Measurements from ENCODE around the gene BAIAP2.

BAIAP2 gene

GRCh38 chr17:81050645-81051625 lies 16.0 kb downstream of the BAIAP2 start:
- DNase-seq (ENCODE audit: low read depth in 2 of 2), result no peak

GRCh38 chr17:81052199-81052997 lies 17.4 kb downstream of the BAIAP2 start:
- DNase-seq (ENCODE audit: low read depth in 2 of 2), result no peak

DNA sequence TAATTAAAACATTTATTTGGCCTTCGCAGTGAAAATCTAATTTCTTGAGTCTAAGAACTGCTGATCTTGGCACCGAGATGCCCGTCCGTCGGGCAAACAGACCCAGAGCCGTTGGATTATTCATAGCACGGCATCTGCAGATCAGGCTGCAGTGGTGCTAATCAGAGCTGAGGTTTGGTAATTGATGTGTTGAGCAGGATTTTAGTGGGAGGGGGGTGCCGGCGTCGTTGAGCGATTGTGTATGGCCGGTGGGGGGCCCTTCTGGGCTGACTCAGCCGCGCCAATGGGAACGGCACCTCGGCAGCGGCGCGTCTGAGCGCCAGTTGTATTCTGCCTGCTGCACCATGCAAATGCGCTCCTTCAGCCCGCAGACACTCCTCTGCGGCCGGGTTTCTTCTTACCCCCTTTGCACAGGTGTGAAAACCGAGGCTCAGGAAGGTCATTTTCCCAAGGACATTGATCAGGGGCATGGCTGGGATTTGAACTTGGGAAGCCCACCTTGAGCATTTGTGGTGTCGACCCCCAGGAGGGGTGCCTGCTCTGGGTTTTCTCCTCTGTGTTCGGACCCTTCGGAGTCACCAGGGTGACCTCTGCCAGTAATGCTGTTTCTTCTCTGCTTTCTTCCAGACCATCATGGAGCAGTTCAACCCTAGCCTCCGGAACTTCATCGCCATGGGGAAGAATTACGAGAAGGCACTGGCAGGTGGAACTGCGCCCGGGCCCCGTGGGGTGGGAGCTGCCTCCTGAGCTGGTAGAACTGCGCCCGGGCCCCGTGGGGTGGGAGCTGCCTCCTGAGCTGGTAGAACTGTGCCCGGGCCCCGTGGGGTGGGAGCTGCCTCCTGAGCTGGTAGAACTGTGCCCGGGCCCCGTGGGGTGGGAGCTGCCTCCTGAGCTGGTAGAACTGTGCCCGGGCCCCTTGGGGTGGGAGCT lies 18.4 kb downstream of the BAIAP2 start:
- DNase-seq (ENCODE audit: low read depth in 2 of 2), result no peak

DNA sequence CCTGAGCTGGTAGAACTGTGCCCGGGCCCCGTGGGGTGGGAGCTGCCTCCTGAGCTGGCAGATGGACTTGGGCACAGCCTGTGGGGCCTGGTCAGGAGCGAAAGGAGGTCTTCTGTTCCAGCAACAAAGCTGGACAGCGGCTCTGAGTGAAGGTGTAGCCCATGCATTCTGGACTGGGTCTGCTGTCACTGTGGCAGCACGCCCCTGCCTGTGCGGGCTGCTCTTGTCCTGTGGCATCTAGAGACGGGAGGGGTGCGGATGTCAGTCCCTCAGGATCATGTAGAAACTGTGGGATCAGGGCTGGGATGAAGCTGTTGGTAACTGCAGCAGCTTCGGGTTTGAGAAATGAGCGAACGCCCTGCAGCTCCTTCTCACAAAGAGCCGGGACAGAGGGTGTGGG lies 19.4 kb downstream of the BAIAP2 start:
- DNase-seq (ENCODE audit: low read depth in 2 of 2), result no peak

- no peak for DNase-seq (ENCODE audit: low read depth in 2 of 2)
Observed at GRCh38 chr17:81054881-81055370, 20.0 kb downstream of the BAIAP2 start.

- no peak for DNase-seq (ENCODE audit: low read depth in 2 of 2)
Observed at GRCh38 chr17:81056312-81056711, 21.4 kb downstream of the BAIAP2 start.

GRCh38 chr17:81057079-81057730 lies 22.3 kb downstream of the BAIAP2 start:
- no peak for DNase-seq (ENCODE audit: low read depth in 2 of 2)

DNA sequence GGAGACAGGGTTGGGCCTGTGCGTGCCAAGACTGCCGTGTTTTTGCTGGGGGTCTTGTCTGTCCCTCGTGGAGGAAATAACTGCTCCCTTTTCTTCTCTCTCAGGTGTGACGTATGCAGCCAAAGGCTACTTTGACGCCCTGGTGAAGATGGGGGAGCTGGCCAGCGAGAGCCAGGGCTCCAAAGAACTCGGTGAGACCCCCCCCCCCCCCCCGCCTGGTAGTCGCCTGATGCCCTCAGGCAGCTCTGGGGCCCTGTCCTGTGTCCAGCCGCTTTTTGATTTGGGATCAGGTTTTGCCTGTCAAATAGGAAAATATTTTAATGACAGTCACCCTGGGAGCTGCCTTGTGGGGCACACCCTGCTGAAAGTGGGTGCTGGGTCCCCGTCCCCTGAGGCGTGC lies 22.8 kb downstream of the BAIAP2 start:
- no peak for DNase-seq (ENCODE audit: low read depth in 2 of 2)

DNA sequence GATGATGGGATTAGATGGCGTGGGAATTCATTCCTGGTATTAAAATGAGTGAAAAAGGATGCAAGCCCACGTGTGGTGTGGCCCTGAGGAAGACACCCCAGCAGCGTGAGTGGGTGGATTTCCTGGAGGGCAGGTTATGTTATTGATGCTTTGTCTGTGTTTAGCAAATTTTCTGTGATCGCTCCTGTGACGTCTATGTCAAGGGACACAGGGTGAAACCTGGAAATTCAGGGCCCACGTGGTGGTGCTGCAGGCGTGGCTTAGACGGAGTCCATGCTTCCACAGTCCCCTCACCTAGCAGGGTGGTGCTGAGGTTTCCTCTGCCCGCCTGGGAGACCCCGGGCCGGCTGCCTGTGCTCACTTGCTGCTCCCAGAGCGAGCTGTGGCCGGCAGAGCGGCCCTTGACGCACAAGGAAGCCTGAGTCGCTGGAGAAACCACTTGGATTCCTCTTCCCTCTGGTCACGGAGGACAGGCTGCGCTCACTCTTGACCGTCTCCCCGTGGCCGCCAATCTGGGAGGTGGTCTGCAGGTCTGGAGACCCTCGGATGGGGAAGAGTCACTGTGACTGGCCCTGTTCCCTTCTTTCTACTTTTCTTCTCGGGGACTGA lies 23.4 kb downstream of the BAIAP2 start:
- DNase-seq (ENCODE audit: low read depth in 2 of 2), result no peak

GRCh38 chr17:81059026-81059425 lies 24.1 kb downstream of the BAIAP2 start:
- no peak for DNase-seq (ENCODE audit: low read depth in 2 of 2)

GRCh38 chr17:81060416-81060815 lies 25.5 kb downstream of the BAIAP2 start:
- DNase-seq (ENCODE audit: low read depth in 2 of 2), result no peak

DNA sequence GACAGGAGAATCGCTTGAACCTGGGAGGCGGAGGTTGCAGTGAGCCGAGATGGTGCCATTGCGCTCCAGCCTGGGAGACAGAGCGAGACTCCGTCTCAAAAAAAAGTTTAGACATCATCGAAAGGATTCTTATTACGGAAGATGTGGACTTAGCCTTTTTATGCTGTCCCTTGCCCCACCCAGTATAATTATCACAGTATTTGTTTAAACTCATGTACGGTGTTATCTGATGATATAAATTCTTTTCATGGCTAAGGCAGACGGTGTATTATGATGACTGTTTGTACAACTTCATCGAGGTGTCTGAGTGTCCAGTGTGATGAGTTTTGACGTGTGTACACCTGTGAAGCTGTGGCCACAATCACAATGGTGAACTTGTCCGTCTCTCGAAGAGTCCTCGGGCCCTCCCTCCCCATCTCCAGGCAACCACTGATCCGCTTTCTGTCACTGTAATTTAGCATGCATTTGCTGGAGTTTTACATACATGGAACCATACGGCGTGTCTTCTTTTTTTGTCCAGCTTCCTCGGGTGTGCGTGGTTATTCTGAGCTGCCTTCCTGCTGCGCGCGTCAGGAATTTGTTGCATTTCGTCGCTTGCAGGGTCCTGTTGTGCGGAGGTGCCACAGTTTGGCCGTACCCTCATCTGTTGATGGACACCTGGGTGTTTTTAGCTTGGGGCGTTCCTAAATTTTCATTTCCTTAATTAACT lies 26.2 kb downstream of the BAIAP2 start:
- no peak for DNase-seq (ENCODE audit: low read depth in 2 of 2)

GRCh38 chr17:81062014-81062780 lies 27.2 kb downstream of the BAIAP2 start:
- DNase-seq (ENCODE audit: low read depth in 2 of 2), result no peak

DNA sequence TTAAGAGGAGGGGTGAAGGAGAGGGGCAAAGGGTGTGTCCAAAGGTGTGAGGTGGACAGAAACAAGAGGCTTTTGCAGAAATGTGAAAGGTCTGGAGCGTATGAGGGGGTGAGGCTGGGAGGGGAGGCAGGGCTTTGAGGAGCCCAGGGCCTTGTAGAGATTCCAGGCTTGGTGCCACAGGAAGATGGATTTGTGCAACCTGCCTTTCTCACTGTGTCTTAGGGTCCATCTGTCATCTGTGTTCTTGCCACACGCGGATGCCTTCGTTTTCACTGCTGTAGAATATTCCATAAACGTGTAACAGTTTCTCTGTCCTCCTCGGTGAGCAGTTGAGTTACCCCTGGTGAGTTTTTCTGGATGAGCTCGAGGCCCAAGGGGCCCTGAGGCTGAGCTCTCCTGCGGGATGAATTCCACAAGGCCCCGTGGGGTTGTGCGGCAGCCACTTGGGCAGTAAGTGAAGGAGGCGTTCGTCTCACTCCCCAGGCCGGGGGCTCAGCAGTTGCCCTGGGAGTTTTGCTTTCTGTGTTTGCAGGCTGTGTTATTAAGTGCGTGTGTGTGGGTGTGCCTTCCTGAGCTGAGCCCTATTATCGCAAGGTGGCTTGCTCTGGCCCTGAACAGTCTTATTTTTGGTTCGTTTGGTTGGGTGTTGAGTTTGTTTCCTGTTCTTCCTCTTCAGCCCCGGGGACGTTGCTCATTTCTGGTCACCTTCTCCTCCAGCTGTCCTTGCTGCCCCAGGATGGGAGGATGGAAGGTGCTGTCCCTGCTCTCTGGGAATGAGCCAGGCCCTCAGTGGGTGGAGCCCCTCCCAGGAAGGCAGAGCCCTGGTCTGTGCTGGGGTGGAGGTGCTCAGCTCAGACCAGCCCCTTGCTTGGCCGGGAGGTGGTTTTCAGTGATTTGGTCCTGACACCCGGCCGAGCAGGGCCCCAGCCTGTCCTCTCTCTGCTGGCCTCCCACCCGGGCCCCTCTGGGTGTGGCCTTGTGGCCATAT lies 28.4 kb downstream of the BAIAP2 start:
- no peak for DNase-seq (ENCODE audit: low read depth in 2 of 2)

- no peak for DNase-seq (ENCODE audit: low read depth in 2 of 2)
Observed at GRCh38 chr17:81064678-81065475, 29.9 kb downstream of the BAIAP2 start.

DNA sequence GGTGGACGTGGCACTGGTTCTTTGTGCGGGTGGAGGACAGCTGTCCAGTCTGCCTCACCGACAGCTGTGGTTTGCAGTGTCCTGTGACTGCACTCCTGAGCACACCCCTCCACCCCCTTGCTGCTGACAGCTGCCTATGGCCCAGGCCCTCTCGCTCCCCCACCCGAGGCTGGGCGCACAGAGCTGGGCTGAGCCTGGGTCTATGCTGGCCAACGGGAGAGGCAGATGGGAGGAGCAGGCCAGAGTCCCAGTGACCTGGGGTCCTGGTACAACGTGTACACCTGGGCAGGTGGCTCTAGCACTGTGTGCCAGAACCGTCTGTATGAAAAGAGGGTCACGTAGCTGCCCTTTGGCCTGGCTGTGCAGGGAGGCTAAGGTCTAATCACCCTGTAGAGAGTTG lies 30.5 kb downstream of the BAIAP2 start:
- no peak for DNase-seq (ENCODE audit: low read depth in 2 of 2)

- no peak for DNase-seq (ENCODE audit: low read depth in 2 of 2)
Observed at GRCh38 chr17:81066072-81066471, 31.1 kb downstream of the BAIAP2 start.

Data from stimulated activated CD8-positive, alpha-beta memory T cell treated with anti-CD3 and anti-CD28 coated beads, Interleukin-15, amount 100 ng/mL, for 48 hours (primary cell).